Cardiac septum (tissue), 1 donor: ENCODE measurements around the gene SHISA9. TPM values are rescaled to one million over a fixed set of nuclear protein-coding genes. Genes with fewer than 3 reads are reported as not detected.

Source experiments
- DNase-seq: peaks from one replicate; pipeline ENCODE4 v3.0.0-alpha.2; 2020; ENCODE audit warnings: low spot score
- intact Hi-C: fragments of 100-400 bp; cut with DNase I; formaldehyde crosslinking; loops from one replicate; pipeline ENCODE4 v1.14.0; 2022
- total RNA-seq: library from RNA; stranded (reverse); fragmentation: NEBNext Ultra II Directional; extraction: Animal tissue kit (Norgen Biotek cat#: 25700); gene quantifications from one replicate; pipeline ENCODE4 v1.2.1, GENCODE V29; 2021
- donor health status: DM: no; HTN: no; CAD: no.

Gene SHISA9
- total RNA-seq, 1 donor from 2014 or later = 0.27 TPM

GRCh38 chr16:13205352-13205751 lies 304.0 kb downstream of the SHISA9 start:
- intact Hi-C loops = no loop called here
- DNase-seq = no peak

GRCh38 chr16:13206606-13207005 lies 305.2 kb downstream of the SHISA9 start:
- intact Hi-C loops = no loop called here
- no peak for DNase-seq

- intact Hi-C loops = no loop called here
- no peak for DNase-seq
Measured at GRCh38 chr16:13207151-13207550, 305.8 kb downstream of the SHISA9 start.

- intact Hi-C loops = no loop called here
- no peak for DNase-seq
Measured at GRCh38 chr16:13223666-13224065, 322.3 kb downstream of the SHISA9 start.

GRCh38 chr16:13229039-13229438 lies 327.6 kb downstream of the SHISA9 start:
- no peak for DNase-seq
- intact Hi-C loops = no loop called here

GRCh38 chr16:13231365-13231764 lies 330.0 kb downstream of the SHISA9 start:
- intact Hi-C loops = no loop called here
- no peak for DNase-seq

GRCh38 chr16:13234999-13235398 lies 333.6 kb downstream of the SHISA9 start:
- intact Hi-C loops = no loop called here
- no peak for DNase-seq

GRCh38 chr16:13236308-13236707 lies 334.9 kb downstream of the SHISA9 start:
- DNase-seq = no peak

GRCh38 chr16:13238182-13238581 lies 336.8 kb downstream of the SHISA9 start:
- intact Hi-C loops = no loop called here
- no peak for DNase-seq

More at GRCh38 chr16:13236308-13236707, 334.9 kb downstream of the SHISA9 start:
- intact Hi-C loops = no loop called here

GRCh38 chr16:13242201-13242600 lies 340.8 kb downstream of the SHISA9 start:
- no peak for DNase-seq
- intact Hi-C loops = no loop called here

GRCh38 chr16:13244770-13245169 lies 343.4 kb downstream of the SHISA9 start:
- DNase-seq = no peak
- intact Hi-C loops = no loop called here

- no peak for DNase-seq
- intact Hi-C loops = no loop called here
Measured at GRCh38 chr16:13245713-13246377, 344.4 kb downstream of the SHISA9 start.

- intact Hi-C loops = no loop called here
- no peak for DNase-seq
Measured at GRCh38 chr16:13254998-13255614, 353.7 kb downstream of the SHISA9 start.

GRCh38 chr16:13262270-13263090 lies 361.1 kb downstream of the SHISA9 start:
- intact Hi-C loops = no loop called here
- no peak for DNase-seq

GRCh38 chr16:13264749-13265552 lies 363.6 kb downstream of the SHISA9 start:
- intact Hi-C loops = no loop called here
- DNase-seq = no peak

GRCh38 chr16:13269359-13269758 lies 368.0 kb downstream of the SHISA9 start:
- intact Hi-C loops = no loop called here
- DNase-seq = no peak

GRCh38 chr16:13269905-13270528 lies 368.6 kb downstream of the SHISA9 start:
- intact Hi-C loops = no loop called here

GRCh38 chr16:13270602-13271001 lies 369.2 kb downstream of the SHISA9 start:
- DNase-seq = no peak
- intact Hi-C loops = no loop called here

More at GRCh38 chr16:13269905-13270528, 368.6 kb downstream of the SHISA9 start:
- no peak for DNase-seq

GRCh38 chr16:13289515-13289914 lies 388.1 kb downstream of the SHISA9 start:
- DNase-seq = no peak
- intact Hi-C loops = no loop called here
